K562 (cell line): ENCODE results near the gene MLC1. TPM values are rescaled to one million over a fixed set of nuclear protein-coding genes. Genes with fewer than 3 reads are reported as not detected.

Experiments
- ATAC-seq: fragments of 200-7000 bp; cut with Tn5 transposase; 3 replicates; pipeline ENCODE4 v1.9.1; 2020; ENCODE audit warnings: moderate library complexity
- BruUV-seq: library from RNA; stranded (reverse); fragments of 400-500 nt; replicated peaks from 2 replicates; lab custom pipeline; 2021; lab: Mats Ljungman, UMichigan
- CTCF ChIA-PET: fragments of 300-600 bp; formaldehyde crosslinking; extraction: SDS; loops from one replicate; lab custom pipeline; 2021; ENCODE audit warnings: low intra/inter-chr PET ratio; lab: Yijun Ruan, JAX
- POLR2A ChIA-PET: fragments of 300-600, 350-650 bp; sonication (Branson Sonifier 250); formaldehyde crosslinking; extraction: SDS; loops from one replicate; lab custom pipeline; 2021; ENCODE audit warnings: antibody characterized with exemption, inconsistent platforms; lab: Yijun Ruan, JAX
- DNase-seq, 4 experiments: peaks; one replicate each; pipeline versions ENCODE4 v3.0.0 to v3.0.0-alpha.2; 2011 to 2018; ENCODE audit warnings: low spot score in 3 of 4, mixed read lengths in 3 of 4; ENCODE audit errors: extremely low read depth in 1 of 4
- FAIRE-seq: peaks from 2 replicates; lab custom pipeline; 2011; peaks lifted over from hg19 to GRCh38; lab: Jason Lieb, UNC
- H2AFZ ChIP-seq: 2 replicates; pipeline ENCODE4 v1.6.0; 2011; ENCODE audit warnings: low read depth, low read length, control low read depth, inconsistent platforms
- H3K27ac ChIP-seq: fragments of 200-600 bp; 3 replicates; pipeline ENCODE4 v1.8.0; 2011; ENCODE audit warnings: low read depth, mild to moderate bottlenecking, control low read depth, inconsistent platforms, low read length, moderate library complexity, mixed read lengths; ENCODE audit errors: extremely low read depth
- H3K27me3 ChIP-seq, 2 experiments: fragments of 300-600 bp in 1 of 2; 2 replicates in 1 of 2; 3 replicates in 1 of 2; pipeline versions ENCODE4 v1.6.0 to v1.8.0; 2011; ENCODE audit warnings: inconsistent platforms in 2 of 2, low read length in 2 of 2, mild to moderate bottlenecking in 1 of 2, mixed read lengths in 1 of 2, moderate library complexity in 1 of 2; ENCODE audit not compliant: control insufficient read depth in 2 of 2, insufficient read depth in 2 of 2
- H3K36me3 ChIP-seq: fragments of 300-600 bp; 3 replicates; pipeline ENCODE4 v1.8.0; 2011; ENCODE audit warnings: mild to moderate bottlenecking, low read length, inconsistent platforms; ENCODE audit not compliant: control insufficient read depth, insufficient read depth
- H3K4me1 ChIP-seq, 2 experiments: fragments of 200-600 bp in 1 of 2; replicated peaks in 1 of 2; 2 replicates in 1 of 2; 3 replicates in 1 of 2; pipeline versions ENCODE4 v1.5.1 to v1.8.0; 2011; ENCODE audit warnings: inconsistent platforms in 2 of 2, low read length in 2 of 2, mild to moderate bottlenecking in 1 of 2, mixed read lengths in 1 of 2, moderate library complexity in 1 of 2; ENCODE audit not compliant: control insufficient read depth in 2 of 2, insufficient read depth in 2 of 2
- H3K4me2 ChIP-seq: 2 replicates; pipeline ENCODE4 v1.6.1; 2011; ENCODE audit warnings: low read length, control low read depth, inconsistent platforms, mixed read lengths; ENCODE audit not compliant: insufficient read depth
- H3K4me3 ChIP-seq: fragments of 200-600 bp; sonication (generic), shearing (Covaris generic); 2 replicates; pipeline ENCODE4 v1.5.1; 2016; ENCODE audit warnings: control low read depth, inconsistent platforms
- H3K79me2 ChIP-seq: fragments of 200-600 bp; 3 replicates; pipeline ENCODE4 v1.8.0; 2011; ENCODE audit warnings: low read length, inconsistent platforms; ENCODE audit not compliant: control insufficient read depth, insufficient read depth
- H3K9ac ChIP-seq, 2 experiments: 2 replicates each; pipeline versions ENCODE4 v1.6.0 to v1.6.1; 2011; ENCODE audit warnings: low read depth in 2 of 2, low read length in 2 of 2, control low read depth in 1 of 2, inconsistent platforms in 1 of 2, mild to moderate bottlenecking in 1 of 2, mixed read lengths in 1 of 2; ENCODE audit not compliant: insufficient read depth in 1 of 2
- H3K9me1 ChIP-seq: one replicate; pipeline ENCODE4 v1.6.0; 2011; ENCODE audit warnings: inconsistent platforms, mild to moderate bottlenecking, low read length, moderate library complexity; ENCODE audit not compliant: control insufficient read depth, insufficient read depth
- H3K9me3 ChIP-seq: replicated peaks from 2 replicates; pipeline ENCODE4 v1.5.1; 2011; ENCODE audit warnings: low read depth, low read length, inconsistent platforms; ENCODE audit not compliant: control insufficient read depth, insufficient read depth
- H4K20me1 ChIP-seq: replicated peaks from 2 replicates; pipeline ENCODE4 v1.6.1; 2011; ENCODE audit warnings: low read length, inconsistent platforms, mixed read lengths; ENCODE audit not compliant: control insufficient read depth, insufficient read depth
- MBD2 ChIP-seq: sonication (generic); IDR thresholded peaks from 2 replicates; pipeline ENCODE4 v1.6.1; 2016; ENCODE audit warnings: low read depth, borderline replicate concordance
- WGBS: fragments of 100-300 bp; shearing (Covaris generic); methylation state at CpG from one replicate; pipeline ENCODE4 v1.1.6; 2016; ENCODE audit warnings: low coverage, mixed read lengths; ENCODE audit not compliant: insufficient coverage; ENCODE audit errors: missing lambda C conversion rate; 5-methylcytosine and 5-hydroxymethylcytosine counted together
- in situ Hi-C: fragments of 300-500 bp; cut with MboI; formaldehyde crosslinking; loops from 4 replicates; pipeline ENCODE4 v1.15.0; 2018; ENCODE audit warnings: inconsistent platforms, mixed read lengths
- intact Hi-C: fragments of 100-400 bp; cut with micrococcal nuclease; formaldehyde crosslinking; loops from 2 replicates; pipeline ENCODE4 v1.14.2; 2022
- polyA plus RNA-seq, 8 experiments: library from polyadenylated mRNA; depleted of rRNA in 4 of 8; stranded (reverse) in 5 of 8; unstranded in 3 of 8; fragments of >200 nt; fragmentation: Nextera tagmentation in 2 of 8; fragmentation: Illumina TruSeq in 1 of 8; extraction: Ambion mirVana in 2 of 8; extraction: Trizol in 1 of 8; gene quantifications; 2 replicates each; pipeline versions ENCODE4 v1.2.1 to v1.2.3, GENCODE V29; 2011 to 2014; ENCODE audit warnings: inconsistent platforms in 1 of 8, missing spikeins in 1 of 8
- total RNA-seq, 7 experiments: library from RNA; depleted of rRNA in 6 of 7; stranded (reverse); fragments of >200 nt in 6 of 7; fragmentation: Illumina TruSeq in 2 of 7; extraction: Trizol in 2 of 7; gene quantifications; 2 replicates each; pipeline versions ENCODE4 v1.2.1 to v1.2.3, GENCODE V29; 2011 to 2021; ENCODE audit warnings: low replicate concordance in 1 of 7
- TF ChIP-seq, protein P1 (sequence below): sonication (generic); formaldehyde crosslinking; IDR thresholded peaks from 2 replicates; pipeline ENCODE4 v1.9.0; 2022; ENCODE audit warnings: mild to moderate bottlenecking, missing genetic modification reagents

MLC1 gene
- total and polyA plus RNA-seq, 9 of the 15 experiments (the other 6 are each of a cell fraction or from before 2014, with no cell fraction given): 0.06 to 0.98 (median 0.39) TPM

DNA sequence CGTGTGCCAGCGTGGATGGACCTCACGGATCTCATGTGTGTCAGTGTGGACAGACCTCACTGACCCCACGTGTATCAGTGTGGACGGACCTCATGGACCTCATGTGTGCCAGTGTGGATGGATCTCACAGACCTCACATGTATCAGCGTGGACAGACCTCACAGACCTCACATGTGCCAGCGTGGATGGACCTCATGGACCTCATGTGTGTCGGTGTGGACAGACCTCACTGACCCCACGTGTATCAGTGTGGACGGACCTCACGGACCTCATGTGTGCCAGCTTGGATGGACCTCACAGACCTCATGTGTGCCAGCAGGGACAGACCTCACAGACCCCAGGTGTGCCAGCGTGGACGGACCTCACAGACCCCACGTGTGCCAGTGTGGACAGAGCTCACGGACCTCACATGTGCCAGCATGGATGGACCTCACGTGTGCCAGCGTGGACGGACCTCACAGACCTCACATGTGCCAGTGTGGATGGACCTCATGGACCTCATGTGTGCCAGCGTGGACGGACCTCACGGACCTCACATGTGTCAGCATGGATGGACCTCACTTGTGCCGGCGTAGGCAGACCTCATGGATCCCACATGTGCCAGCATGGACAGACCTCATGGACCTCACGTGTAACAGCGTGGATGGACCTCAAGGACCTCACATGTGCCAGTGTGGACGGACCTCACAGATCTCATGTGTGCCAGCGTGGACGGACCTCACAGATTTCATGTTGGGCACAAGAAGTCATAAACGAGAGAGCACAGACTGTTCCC lies 45.4 kb downstream of the MLC1 start:
- H3K9ac ChIP-seq: no peak overlapping the region
- ChIA-PET POLR2A (interaction anchor here (0.6 kb wide), 1 partner anchor 10 kb away, joined by 3 read pairs; no protein-coding TSS in a partner anchor), CTCF (no interaction called here)
- intact Hi-C loops: no loop called here
- FAIRE-seq: no peak
- WGBS: 6% methylated on average over 28 of the region's 29 CpGs
- no peaks in the 10 kb centered on the region for H3K79me2 ChIP-seq
- no peak overlapping the region for H3K4me3 ChIP-seq
- no peaks in the 10 kb centered on the region for H3K36me3 ChIP-seq
- DNase-seq: no peak
- peaks cover 0 to 48% of the 10 kb centered on the region in 2 experiments; a peak in 4 of 5 replicates for H3K27me3 ChIP-seq
- H3K9me3 ChIP-seq: no peaks in the 10 kb centered on the region
- in situ Hi-C loops: no loop called here
- 0 out of 2 replicates have a peak, but pooled peaks cover 3% of the 10 kb centered on the region for H4K20me1 ChIP-seq
- H3K4me1 ChIP-seq: peaks cover 0 to 12% of the 10 kb centered on the region in 2 experiments; a peak in 1 of 5 replicates
- no peak for ATAC-seq
- no peaks in the 10 kb centered on the region for H3K9me1 ChIP-seq
- no peak for TF ChIP-seq MBD2
- TF ChIP-seq, protein P1, sequence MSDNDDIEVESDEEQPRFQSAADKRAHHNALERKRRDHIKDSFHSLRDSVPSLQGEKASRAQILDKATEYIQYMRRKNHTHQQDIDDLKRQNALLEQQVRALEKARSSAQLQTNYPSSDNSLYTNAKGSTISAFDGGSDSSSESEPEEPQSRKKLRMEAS: peak; percentile 31; the same call in 1 of the 2 replicates
- H3K4me2 ChIP-seq: no peak overlapping the region
- H2AFZ ChIP-seq: no peak overlapping the region
- no peak overlapping the region for H3K27ac ChIP-seq
- BruUV-seq: no TSS peak
